NCI-H748 treated with DMSO at 0.1 percent for 48 hours (cell line): ENCODE measurements around the gene FNTB.

Source experiments
- DNase-seq: peaks from one replicate; lab custom pipeline; 2025; lab: John Stamatoyannopoulos, UW

The FNTB gene

DNA sequence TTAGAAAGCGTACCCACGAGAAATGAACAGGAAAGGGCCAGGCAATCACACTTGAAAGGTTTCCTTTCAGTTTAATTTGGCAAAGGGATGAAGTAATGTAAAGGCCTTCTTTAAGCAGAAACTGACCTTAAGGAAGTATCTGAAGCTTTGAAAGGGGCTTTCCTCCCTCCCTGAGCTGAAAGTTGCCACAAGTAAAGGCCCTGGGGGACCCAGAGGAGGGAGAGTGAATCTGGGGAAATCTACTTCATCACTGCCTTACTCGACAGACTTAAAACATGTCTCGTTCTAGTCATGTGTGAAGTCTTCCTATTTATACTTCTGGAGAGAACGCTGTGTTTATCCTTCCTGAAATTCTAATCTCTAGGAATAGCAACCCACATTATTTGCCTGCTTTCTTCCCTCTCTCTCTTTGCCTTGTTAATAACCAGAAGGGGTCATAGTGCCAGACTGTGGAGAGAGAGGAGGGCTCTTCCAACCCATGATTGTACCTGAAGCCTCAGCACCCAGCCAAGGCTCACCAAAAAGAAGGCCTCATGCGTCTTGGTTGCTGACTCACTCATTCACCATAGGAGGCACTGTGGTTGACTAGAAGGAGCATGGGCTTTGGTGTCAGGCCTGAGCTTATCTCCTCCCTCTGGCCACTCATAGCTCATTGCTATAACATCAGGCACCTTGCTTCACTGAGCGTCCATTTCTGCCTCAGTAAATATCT is 33.9 kb upstream of the FNTB start:
- no peak for DNase-seq

DNA sequence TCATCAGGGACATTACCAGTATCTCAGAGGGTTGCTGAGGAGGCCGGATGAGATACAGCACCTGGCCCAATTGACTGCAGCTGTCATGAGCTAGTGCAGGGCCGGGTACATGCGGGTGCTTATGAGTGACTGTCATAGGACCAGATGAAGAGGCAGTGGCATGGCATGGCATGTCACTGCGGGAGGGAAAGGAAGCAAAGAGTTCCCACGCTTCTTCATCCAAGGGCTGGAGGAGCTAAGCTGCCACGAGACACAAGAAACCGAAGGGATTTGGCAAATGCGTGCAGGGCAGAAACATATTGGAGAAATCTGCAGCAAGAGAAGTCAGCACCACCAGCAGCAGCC is 33.4 kb upstream of the FNTB start:
- DNase-seq, result no peak

DNA sequence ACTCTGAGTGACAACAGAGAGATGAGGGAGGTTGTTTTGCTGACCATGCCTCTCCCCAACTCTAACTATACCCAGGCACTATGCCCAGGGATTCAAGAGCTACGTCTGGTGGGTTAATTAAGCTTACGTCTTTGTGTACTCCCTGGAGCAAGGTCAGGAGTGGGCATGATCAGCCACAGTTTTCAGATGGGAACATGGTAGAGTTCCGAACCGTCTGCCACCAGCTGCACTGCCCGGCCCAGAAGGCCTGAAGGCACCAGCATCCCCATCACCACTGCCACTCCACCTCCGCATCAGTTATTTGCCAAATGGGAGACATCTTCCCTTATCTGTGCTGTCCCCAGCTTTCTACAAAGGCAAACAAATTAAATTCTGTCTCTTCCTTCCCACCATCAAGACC is 33.0 kb upstream of the FNTB start:
- DNase-seq, result no peak

DNA sequence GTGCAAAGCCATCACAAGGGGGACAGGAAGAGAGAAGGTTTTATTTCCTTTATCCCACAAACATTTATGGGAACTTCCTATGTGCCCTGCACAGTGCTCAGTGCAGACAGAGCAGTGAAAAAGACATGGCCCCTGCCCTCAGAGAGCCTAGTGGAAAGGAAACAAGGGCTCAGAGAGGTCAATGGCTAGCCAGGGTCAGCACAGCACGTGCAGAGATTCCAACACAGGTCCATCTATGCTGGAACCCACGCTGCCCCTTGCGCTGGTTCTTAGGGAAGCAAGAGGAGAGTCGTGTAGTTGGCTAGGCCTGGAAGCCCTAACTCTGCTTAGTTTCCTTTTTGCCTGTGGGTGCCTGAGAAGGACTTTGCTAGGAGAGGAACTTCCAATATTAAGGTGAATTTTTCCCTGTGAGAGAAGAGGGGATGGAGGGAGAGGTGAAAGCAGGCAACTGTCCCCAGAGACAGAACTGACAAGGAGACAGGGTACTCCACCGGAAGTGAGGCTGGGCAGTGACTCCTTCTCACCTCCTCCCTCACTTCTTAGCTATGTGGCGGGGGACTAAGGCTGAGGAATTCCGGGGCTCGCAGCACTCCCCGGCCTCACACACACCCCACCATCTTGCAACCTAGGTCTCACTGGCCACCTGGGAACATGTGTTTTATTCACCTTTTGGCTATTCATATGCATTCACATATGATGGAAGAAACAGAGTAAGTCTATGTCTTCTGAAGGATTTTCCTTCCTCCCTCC is 32.0 kb upstream of the FNTB start:
- no peak for DNase-seq

DNA sequence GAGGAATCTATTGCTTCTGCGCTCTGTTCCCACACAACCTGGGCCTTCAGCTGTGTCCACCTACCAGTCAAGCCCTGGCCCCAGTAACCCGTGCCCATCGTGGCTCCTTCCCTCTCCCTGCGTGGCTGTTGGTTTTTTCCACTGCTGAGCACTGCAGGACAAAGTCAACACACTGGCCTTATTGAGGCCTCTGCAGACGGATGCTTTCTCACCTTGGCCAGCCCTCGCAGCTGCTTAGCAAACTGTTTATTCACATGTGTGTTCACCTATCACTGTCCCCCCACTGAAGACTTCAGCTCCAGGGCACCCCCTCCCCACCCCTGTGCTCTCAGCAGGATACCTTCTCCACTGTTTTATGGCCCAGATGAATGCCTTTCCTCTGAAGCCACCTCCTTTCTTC is 31.4 kb upstream of the FNTB start:
- DNase-seq, result no peak

DNA sequence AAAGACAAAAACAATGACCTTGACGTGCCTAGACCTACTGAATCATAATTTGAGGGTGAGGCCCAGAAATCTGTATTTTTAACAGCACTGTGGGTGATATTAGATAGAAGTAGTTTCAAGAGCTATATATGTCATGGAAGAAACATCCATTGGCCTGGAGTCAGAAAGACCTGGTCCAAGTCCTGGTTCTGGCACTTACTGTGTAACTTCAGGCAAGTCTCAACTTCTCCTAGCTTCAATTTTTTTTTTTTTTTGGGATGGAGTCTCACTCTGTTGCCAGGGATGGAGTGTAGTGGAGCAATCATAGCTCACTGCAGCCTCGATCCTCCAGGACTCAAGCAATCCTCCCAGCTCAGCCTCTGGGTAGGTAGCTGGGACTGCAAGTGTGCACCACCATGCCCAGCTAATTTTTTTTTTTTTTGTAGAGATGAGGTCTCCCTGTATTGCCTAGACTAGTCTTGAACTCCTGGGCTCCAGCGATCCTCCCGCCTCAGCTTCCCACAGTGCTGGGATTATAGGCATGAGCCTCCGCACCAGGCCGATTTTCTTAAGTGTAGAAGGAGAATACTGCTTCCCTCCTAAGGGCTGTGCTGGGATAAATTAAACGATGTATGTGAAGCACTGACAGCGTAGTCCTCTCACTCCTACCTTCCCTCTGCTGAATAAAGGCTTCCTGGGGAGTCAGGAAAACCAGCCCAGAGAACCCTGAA is 29.8 kb upstream of the FNTB start:
- no peak for DNase-seq

DNA sequence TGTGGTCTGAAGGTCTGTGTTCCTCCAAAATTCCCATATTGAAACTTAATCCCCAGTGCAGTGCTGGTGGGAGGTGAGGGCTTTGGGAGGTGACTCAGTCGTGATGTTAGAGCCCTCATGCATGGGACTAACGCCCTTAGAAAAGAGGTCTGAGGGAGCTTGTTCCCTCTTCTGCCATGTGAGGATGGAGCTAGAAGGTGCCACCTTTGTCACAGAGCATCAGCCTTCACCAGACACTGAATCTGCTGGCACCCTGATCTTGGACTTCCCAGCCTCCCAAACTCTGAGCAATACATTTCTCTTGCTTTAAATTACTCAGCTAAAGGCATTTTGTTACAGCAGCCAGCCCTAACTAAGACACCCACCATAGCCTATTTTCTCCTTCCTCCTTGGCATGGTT is 28.5 kb upstream of the FNTB start:
- no peak for DNase-seq

DNA sequence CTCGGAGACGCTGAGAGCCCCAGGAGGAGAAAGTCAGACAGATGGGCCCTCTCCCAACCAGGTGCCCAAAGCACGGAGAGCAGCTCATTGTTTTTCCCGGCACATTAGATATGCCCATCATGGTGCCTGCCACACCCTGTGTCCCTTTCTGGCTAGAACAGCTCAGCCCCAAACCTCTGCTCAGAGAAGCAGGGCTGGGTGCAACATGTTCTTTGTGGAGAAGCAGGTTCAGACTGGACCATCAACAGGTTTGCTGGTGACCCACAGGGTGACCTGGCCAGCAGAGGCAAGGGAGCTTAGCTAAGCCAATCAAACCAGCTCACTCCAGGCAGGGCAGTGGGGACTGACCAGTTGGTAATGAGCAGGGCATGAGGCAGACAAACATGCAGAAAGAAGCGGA is 28.0 kb upstream of the FNTB start:
- no peak for DNase-seq

DNA sequence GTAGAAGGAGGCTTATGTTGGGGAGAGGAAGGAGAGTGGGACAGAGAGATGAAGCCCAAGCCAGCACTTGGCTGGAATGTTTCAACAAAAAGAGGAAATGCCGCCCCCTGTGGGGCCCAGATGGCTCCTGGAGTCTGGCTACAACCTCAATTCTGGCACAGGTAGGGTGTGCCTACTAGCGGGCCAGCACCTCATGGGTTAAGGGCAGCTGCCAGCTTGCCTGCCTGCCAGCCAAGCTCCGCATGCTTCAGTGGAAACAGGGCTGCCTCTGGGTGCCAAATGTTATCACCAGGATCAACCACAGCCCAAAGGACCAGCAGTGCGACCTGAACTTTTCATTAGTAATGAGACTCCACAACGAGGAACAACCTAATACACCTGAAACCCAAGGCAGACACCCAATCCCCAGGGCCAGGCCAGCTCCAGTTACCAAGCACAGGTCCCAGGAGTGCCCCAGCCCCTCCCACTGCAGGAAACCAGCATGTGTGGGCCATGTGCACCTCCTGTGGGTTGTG is 25.9 kb upstream of the FNTB start:
- DNase-seq, result no peak

DNA sequence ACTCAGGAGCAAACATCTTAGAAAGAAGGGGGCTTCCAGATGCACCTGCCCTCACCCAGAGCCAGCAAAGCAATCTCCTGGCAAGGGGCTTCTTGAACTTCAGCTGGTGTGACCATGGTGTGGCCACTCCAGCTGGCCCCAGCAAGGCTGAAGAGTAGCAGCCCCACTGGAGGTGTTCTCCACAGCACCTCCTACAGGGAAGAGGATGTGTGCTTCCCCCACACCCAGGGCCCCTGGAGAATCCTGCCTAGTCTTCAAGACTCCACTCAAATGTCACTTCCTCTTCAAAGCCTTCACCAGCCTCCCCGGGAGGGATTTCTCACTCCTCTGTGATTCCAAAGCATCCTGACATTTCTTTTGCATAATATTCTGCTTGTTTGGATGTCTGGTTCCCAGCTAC is 23.1 kb upstream of the FNTB start:
- no peak for DNase-seq

DNA sequence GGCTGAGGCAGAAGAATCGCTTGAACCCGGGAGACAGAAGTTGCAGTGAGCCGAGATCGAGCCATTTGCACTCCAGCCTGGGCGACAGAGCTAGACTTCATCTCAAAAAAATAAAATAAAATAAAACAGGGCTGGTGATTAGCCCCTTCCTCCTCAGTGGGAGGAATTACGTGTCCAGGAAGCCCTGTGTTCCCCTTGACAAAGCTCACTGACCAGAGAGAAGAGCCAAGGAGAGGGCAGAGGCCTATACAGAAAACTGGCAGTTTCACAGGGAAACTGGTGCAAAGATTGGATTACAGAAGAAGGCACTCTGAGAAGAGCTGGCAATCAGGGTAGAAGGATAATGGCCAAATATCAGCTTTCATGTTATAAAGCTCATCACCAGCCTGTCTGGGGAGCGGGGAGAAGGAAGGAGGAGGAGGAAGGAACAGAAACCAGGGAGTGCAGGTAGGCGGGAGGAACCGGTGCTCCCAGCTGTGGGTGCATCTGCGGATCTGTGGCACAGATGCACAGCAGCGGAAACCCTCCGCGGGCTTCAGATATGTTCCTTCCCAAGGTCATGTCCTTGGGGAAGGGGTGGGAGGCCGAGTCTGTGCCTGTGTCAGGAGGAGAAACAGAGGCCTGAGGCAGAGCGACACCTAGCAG is 21.2 kb upstream of the FNTB start:
- DNase-seq, result no peak

DNA sequence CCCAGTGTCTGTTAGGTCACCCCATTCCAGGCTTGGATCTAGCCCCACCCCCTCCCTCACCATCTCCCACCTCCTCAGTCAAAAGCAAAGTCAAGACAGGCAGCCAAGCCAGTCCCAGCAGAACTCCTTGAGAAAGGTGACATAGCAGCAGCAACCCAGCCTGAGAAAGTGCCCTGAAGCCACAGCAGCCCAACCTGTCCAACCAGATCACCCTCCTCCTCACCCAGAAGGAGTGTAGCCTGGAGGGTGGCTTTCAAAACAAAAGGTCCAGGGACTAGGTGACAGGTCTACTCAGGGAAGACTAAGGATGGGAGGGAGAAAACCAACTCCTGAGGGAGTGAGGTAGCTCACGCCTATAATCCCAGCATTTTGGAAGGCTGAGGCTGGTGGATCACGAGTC is 19.7 kb upstream of the FNTB start:
- no peak for DNase-seq

DNA sequence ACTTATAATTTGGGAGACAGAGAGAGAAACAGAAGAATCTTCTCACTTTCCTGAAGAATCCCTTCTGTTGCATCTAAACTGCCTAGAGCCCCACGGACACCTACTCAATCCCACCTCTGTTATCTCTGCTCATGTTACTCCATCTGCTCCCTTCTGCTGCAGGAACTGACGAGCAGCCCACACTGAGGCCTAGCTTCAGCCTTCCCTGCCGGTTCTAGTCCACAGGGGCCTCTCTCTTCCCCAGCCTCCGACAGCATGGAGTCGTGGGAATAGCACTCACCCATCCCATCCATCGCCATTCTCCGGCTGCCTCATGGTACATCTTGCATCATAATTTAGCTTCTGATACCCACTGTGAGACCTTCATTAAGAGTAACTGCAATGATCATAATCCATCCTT is 18.5 kb upstream of the FNTB start:
- no peak for DNase-seq

DNA sequence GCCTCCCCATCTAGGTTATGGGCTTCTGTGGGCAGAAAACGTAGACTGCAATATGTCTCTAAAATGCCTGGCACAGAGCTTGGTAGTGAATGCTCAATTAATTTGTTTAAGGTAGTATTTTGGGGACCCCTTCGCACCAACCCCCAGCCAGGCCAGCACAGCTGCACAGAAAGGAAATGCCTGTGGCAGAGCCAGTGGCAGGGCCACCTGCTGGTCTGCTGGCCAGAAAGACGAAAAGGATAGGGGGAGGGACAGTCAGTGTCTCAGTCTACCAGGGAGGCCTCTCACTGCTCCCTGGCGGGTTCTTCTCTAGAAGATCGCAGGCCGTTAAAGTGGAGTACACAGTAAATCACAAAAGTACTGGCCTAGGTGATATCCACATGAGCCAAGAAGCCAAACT is 18.0 kb upstream of the FNTB start:
- DNase-seq, result no peak

DNA sequence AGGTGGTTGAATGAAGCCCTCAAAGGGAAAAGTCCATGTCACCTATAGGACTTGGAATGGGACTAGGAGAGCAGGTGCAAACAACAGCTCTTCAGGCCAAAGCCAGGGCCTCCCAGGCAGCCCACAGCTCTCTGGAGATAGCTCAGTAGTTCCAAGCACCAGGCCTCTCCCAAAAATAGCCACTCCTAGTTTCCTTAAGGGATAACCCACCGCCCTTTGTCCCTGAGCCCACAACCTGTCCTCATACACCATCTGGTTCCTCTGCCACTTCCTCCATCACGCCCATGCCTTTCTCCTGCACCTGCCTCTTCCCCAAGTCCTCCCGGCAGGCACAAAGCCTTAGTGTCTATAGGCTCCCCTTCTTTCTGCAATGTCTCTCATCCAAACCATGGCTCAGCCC is 16.7 kb upstream of the FNTB start:
- DNase-seq, result no peak

DNA sequence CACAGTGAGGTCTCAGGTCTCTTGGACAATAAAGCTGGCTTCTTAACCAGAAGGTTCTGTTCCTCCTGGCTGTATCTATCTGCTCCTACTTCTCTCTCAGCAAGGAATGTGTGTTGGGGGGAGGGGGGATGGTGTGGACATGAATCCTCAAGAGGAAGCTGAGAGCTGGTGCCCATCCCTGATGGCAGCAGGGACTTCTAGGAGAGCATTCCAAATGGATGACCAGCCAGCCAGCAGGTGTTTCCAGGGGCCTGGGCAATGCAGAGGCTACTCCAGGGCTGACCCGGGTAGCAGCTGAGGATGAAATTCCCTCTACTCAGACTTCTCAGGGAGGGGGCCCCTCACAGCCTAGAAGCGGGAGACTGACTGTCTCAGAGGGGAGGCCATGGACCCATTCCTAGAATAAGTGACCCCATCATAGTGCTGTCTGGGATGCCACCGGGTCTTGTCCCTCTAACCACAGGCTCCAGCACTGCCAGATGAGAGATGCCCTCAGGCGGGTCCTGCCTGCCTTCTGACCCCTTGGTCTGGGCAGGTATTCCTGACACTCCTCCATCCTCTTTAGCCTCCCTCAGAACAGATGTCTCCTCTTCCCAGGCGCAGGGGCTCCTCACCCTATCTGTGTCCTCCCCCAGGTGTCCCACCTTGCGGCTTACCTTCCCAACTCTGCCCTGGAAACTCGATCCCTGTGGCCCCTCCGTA is 15.8 kb upstream of the FNTB start:
- DNase-seq, result no peak

DNA sequence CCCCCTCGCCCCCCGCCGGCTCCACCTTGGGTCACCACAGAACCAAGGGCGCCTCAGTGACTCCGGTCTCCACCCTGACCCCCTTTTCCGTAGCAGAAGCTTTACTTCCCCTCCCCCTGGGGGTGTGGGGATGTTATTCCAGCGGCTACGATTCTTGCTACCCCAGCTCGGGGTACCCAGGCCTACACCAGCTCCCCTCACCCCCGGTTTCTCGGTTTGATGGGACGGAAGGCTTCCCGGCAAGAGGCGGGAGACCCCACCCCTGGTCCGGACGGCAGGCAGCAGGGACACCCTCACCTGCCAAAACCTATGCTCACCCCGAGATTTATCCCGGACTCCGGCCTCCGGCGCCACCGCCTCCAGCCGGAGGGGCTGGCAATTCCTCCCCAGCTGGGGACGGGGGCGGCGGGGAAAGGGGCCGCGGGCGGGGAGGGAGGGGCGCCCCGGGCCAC is 15.2 kb upstream of the FNTB start:
- no peak for DNase-seq

DNA sequence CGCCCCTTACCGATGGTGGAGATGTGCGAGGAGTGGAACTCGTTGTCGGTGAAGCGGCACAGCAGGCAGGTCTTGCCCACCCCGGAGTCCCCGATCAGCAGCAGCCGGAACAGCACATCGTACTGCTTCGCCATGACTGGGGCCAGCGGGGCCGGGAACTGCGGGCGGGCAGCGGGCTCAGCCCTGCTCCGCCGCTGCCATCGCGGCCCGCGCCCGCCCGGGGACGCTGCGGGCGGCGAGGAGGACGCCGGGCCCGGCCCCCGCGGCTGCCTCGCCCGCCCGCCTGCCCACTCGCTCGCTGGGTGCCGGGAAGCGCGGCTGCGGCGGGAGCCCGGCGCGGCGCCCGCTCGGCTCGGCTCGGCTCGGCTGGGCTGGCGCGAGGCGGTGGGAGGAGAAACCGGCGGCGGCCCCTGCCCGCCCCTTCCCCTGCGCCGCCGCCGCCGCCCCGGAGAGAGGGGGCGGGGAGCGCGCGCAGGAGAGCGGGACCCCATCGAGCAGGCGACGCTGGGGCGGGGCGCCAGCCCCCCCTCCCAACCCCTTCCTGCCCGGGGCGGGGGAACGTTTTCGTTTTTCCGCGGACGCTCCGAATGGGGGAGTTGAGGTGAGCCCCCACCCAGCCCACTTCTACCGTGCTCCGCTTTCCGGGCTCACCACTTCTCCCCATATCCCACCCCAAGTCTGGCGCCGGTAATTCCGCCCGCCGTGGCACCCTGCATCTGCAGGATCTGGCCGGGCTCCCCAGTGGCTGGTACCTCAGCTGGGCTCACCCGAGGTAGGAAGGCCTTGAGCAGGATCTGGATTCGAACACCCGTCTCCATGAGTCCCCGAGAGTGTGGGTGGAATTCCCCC is 14.5 kb upstream of the FNTB start, which contains the start of gene RAB15:
RAB15 (minus strand) TSS at position 394 of the 849 bp plus-strand sequence; CDS start at position 134, 260 bp downstream.
- DNase-seq, result no peak

DNA sequence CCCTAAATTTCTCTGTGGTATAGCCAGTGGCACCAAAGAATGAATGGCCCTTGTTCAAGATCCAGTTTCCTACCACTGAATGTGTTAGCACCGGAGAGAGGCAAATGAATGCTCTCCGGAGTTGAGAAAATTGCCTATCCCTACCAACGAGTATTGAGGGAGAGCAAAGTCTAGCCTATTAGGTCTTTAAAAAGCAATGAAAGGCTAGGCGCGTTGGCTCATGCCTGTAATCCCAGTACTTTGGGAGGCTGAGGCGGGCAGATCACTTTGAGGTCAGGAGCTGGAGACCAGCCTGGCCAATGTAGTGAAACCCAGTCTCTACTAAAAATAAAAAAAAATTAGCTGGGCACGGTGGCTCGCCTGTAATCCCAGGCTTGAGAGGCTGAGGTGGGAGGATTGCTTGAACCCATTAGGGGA is 13.7 kb upstream of the FNTB start:
- no peak for DNase-seq

DNA sequence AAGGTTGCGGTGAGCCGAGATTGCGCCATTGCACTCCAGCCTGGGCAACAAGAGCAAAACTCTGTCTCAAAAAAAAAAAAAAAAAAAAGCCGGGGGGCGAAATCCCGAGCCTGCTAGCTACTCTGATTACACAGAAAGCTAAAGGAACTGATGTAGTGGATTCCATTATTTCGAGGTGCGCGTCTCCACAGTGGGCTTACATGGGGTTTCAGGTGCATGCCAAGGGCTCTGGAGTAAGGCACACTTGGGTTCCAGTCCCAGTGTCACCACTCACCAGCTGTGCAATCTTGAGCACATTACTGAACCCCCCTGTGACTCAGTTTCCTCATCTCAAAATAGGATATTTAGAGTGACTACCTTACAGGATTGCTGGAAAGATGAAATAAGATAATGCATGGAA is 12.9 kb upstream of the FNTB start:
- DNase-seq, result no peak

DNA sequence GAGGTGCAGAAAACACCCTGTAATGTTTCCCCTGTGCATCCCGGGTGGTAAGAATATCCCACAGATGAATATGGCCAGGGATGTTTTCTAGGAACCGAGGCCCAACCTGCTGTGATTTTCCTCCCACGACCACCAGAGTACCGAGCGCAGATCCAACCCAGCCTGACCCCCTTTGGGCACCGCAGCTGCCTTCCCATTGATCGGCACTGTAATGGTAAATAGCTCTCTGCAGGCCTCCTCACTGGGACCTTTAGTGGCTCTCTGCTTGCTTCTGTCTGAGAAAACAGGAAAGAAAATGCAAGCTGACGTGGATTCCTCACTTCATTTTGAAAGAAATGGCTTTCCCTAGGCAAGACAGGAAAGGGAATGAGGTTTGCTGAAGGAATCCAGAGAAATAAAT is 12.1 kb upstream of the FNTB start:
- no peak for DNase-seq
